WTC11 (cell line): ENCODE data around the gene TNNT1. TPM values are rescaled to one million over a fixed set of nuclear protein-coding genes. Genes with fewer than 3 reads are reported as not detected.
A peak's percentile ranks its signal among the peaks of the same experiment; 100 is the strongest.

Experiments
- AFF4 ChIP-seq: sonication (generic); formaldehyde crosslinking; IDR thresholded peaks from 2 replicates; pipeline ENCODE4 v1.8.1; 2023; ENCODE audit warnings: mild to moderate bottlenecking, missing genetic modification reagents, borderline replicate concordance
- CBFB ChIP-seq: sonication (generic); formaldehyde crosslinking; IDR thresholded peaks from 2 replicates; pipeline ENCODE4 v1.8.1; 2022; ENCODE audit warnings: mild to moderate bottlenecking, low read depth, missing genetic modification reagents
- MAX ChIP-seq: sonication (generic); formaldehyde crosslinking; IDR thresholded peaks from 2 replicates; pipeline ENCODE4 v1.8.0; 2022; ENCODE audit warnings: mild to moderate bottlenecking, missing genetic modification reagents
- RORB ChIP-seq: fragments of 250-450 bp; sonication (Bioruptor Pico); IDR thresholded peaks from 2 replicates; pipeline ENCODE4 v1.9.0; 2021; ENCODE audit warnings: mild to moderate bottlenecking
- SOX15 ChIP-seq: fragments of 250-450 bp; sonication (Bioruptor Pico); IDR thresholded peaks from 2 replicates; pipeline ENCODE4 v1.9.0; 2021; ENCODE audit warnings: mild to moderate bottlenecking
- TP53 ChIP-seq: sonication (generic); formaldehyde crosslinking; IDR thresholded peaks from 2 replicates; pipeline ENCODE4 v1.8.1; 2023; ENCODE audit warnings: mild to moderate bottlenecking, missing genetic modification reagents
- ZNF121 ChIP-seq: sonication (generic); formaldehyde crosslinking; IDR thresholded peaks from 2 replicates; pipeline ENCODE4 v1.8.0; 2023; ENCODE audit warnings: missing genetic modification reagents
- total RNA-seq: library from RNA; stranded (reverse); gene quantifications from 3 replicates; pipeline ENCODE4 v1.2.3, GENCODE V29; 2021
- TF ChIP-seq, protein P1 (sequence below): sonication (generic); formaldehyde crosslinking; IDR thresholded peaks from 2 replicates; pipeline ENCODE4 v1.8.1; 2022; ENCODE audit warnings: missing genetic modification reagents, borderline replicate concordance
- TF ChIP-seq, protein P2 (sequence below): sonication (generic); formaldehyde crosslinking; IDR thresholded peaks from 2 replicates; pipeline ENCODE4 v1.8.0; 2022; ENCODE audit warnings: mild to moderate bottlenecking, missing genetic modification reagents
- TF ChIP-seq, protein P3 (sequence below): sonication (generic); formaldehyde crosslinking; IDR thresholded peaks from 2 replicates; pipeline ENCODE4 v1.8.1; 2023; ENCODE audit warnings: mild to moderate bottlenecking, missing genetic modification reagents
- TF ChIP-seq, protein P4 (sequence below): fragments of 250-450 bp; sonication (Bioruptor Pico); IDR thresholded peaks from 2 replicates; pipeline ENCODE4 v2.1.2; 2022; ENCODE audit warnings: mild to moderate bottlenecking, moderate library complexity
- TF ChIP-seq, protein P5 (sequence below): sonication (generic); formaldehyde crosslinking; IDR thresholded peaks from 2 replicates; pipeline ENCODE4 v1.8.1; 2022; ENCODE audit warnings: low read depth, mild to moderate bottlenecking, moderate library complexity, missing genetic modification reagents, borderline replicate concordance

The TNNT1 gene
- total RNA-seq, 1 experiment from 2014 or later = 50.6 TPM

DNA sequence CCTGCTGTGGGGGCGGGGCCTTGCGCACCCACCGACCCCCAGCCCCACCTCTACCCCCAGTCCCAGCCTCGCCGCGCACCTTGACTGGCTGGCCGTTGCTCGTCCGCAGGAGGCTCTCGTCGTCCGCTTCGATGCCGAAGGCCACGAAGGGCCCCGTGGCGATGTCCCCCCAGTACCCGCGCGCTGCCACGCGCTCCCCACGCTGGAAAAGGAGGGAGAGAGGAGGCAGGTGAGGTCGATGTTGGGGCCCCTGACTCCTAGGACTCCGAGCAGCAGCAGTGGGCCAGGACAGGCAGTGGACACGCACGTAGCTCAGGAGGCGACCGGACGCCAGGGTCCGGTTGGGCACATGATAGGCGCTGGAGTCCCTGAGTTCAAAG lies 12.0 kb upstream of the TNNT1 start (continued):
- TF ChIP-seq, protein P1, sequence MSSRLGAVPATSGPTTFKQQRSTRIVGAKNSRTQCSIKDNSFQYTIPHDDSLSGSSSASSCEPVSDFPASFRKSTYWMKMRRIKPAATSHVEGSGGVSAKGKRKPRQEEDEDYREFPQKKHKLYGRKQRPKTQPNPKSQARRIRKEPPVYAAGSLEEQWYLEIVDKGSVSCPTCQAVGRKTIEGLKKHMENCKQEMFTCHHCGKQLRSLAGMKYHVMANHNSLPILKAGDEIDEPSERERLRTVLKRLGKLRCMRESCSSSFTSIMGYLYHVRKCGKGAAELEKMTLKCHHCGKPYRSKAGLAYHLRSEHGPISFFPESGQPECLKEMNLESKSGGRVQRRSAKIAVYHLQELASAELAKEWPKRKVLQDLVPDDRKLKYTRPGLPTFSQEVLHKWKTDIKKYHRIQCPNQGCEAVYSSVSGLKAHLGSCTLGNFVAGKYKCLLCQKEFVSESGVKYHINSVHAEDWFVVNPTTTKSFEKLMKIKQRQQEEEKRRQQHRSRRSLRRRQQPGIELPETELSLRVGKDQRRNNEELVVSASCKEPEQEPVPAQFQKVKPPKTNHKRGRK = no peak
- TF ChIP-seq MAX (CRISPR knock-in tag) (peak; percentile 28; the same call in 1 of the 2 replicates), RORB (no peak), SOX15 (CRISPR knock-in tag) (no peak), TP53 (CRISPR knock-in tag) (peak; percentile 76; the same call in 1 of the 2 replicates), CBFB (CRISPR knock-in tag) (no peak), AFF4 (CRISPR knock-in tag) (no peak), ZNF121 (CRISPR knock-in tag) (peak; percentile 6; the same call in 1 of the 2 replicates)
- TF ChIP-seq, protein P2, sequence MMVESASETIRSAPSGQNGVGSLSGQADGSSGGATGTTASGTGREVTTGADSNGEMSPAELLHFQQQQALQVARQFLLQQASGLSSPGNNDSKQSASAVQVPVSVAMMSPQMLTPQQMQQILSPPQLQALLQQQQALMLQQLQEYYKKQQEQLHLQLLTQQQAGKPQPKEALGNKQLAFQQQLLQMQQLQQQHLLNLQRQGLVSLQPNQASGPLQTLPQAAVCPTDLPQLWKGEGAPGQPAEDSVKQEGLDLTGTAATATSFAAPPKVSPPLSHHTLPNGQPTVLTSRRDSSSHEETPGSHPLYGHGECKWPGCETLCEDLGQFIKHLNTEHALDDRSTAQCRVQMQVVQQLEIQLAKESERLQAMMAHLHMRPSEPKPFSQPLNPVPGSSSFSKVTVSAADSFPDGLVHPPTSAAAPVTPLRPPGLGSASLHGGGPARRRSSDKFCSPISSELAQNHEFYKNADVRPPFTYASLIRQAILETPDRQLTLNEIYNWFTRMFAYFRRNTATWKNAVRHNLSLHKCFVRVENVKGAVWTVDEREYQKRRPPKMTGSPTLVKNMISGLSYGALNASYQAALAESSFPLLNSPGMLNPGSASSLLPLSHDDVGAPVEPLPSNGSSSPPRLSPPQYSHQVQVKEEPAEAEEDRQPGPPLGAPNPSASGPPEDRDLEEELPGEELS (CRISPR knock-in tag) = no peak
- TF ChIP-seq, protein P3, sequence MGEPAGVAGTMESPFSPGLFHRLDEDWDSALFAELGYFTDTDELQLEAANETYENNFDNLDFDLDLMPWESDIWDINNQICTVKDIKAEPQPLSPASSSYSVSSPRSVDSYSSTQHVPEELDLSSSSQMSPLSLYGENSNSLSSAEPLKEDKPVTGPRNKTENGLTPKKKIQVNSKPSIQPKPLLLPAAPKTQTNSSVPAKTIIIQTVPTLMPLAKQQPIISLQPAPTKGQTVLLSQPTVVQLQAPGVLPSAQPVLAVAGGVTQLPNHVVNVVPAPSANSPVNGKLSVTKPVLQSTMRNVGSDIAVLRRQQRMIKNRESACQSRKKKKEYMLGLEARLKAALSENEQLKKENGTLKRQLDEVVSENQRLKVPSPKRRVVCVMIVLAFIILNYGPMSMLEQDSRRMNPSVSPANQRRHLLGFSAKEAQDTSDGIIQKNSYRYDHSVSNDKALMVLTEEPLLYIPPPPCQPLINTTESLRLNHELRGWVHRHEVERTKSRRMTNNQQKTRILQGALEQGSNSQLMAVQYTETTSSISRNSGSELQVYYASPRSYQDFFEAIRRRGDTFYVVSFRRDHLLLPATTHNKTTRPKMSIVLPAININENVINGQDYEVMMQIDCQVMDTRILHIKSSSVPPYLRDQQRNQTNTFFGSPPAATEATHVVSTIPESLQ (CRISPR knock-in tag) = no peak
- TF ChIP-seq, protein P4, sequence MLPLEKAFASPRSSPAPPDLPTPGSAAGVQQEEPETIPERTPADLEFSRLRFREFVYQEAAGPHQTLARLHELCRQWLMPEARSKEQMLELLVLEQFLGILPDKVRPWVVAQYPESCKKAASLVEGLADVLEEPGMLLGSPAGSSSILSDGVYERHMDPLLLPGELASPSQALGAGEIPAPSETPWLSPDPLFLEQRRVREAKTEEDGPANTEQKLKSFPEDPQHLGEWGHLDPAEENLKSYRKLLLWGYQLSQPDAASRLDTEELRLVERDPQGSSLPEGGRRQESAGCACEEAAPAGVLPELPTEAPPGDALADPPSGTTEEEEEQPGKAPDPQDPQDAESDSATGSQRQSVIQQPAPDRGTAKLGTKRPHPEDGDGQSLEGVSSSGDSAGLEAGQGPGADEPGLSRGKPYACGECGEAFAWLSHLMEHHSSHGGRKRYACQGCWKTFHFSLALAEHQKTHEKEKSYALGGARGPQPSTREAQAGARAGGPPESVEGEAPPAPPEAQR (CRISPR knock-in tag) = no peak
- TF ChIP-seq, protein P5, sequence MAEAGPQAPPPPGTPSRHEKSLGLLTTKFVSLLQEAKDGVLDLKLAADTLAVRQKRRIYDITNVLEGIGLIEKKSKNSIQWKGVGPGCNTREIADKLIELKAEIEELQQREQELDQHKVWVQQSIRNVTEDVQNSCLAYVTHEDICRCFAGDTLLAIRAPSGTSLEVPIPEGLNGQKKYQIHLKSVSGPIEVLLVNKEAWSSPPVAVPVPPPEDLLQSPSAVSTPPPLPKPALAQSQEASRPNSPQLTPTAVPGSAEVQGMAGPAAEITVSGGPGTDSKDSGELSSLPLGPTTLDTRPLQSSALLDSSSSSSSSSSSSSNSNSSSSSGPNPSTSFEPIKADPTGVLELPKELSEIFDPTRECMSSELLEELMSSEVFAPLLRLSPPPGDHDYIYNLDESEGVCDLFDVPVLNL = no peak
